HG03095 (cell line): ENCODE data around the gene HSF4.
A peak's percentile ranks its signal among the peaks of the same experiment; 100 is the strongest.

Source experiments
- ATAC-seq: cut with Tn5 transposase; IDR thresholded peaks from one replicate; pipeline ENCODE4 v1.9.1; 2021; ENCODE audit warnings: moderate library complexity; ENCODE audit not compliant: unreplicated experiment

The HSF4 gene

GRCh38 chr16:67149276-67150046 is 15.1 kb upstream of the HSF4 start:
- no peak for ATAC-seq

GRCh38 chr16:67150047-67150832 is 14.3 kb upstream of the HSF4 start:
- ATAC-seq = no peak

GRCh38 chr16:67150833-67151396 is 13.6 kb upstream of the HSF4 start, which contains the start of gene B3GNT9:
B3GNT9 (minus strand) TSS chr16:67150998; CDS start chr16:67150485, 513 bp downstream.
- ATAC-seq = no peak

GRCh38 chr16:67151431-67152097 is 13.0 kb upstream of the HSF4 start:
- no peak for ATAC-seq

- ATAC-seq = no peak
These were observed 9.8 kb upstream of the HSF4 start for GRCh38 chr16:67154578-67155294.

- no peak for ATAC-seq
These were observed 9.0 kb upstream of the HSF4 start for GRCh38 chr16:67155295-67156142.

GRCh38 chr16:67156143-67156844 is 8.3 kb upstream of the HSF4 start:
- ATAC-seq = no peak

DNA sequence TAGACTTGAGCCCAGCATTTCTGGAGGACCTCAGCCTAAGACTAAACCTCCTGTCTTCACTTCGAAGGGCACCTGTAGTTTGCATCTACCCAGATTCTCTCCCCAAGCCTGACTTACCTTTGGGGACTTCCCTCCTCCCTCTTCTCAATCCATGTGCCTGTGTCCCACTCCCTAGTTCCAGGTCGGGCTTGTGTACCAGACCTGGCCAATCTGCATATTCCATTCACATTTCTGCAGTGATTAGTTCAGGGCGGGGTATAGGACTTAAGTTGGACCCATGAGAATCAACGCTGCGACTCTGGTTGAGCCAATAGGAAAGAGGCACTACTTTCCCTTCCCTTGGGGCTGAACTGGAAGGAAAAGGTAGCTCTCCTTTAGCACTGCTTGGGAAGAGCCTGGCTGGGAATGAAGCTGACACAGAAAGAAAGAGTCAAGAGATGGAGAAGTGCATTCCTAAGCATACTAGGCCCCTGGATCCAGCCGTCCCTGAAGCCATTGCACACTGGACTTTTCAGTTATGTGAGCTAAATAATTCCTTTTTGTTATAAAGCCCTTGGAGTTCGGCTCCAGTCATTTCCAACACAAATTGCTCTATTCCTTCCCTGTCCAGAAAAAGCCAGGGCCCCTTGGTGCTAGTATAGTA is 7.3 kb upstream of the HSF4 start:
- no peak for ATAC-seq

- no peak for ATAC-seq
These were observed 6.5 kb upstream of the HSF4 start for GRCh38 chr16:67157892-67158635.

- peak; percentile 40 for ATAC-seq
These were observed 5.6 kb upstream of the HSF4 start for GRCh38 chr16:67158637-67159600.

DNA sequence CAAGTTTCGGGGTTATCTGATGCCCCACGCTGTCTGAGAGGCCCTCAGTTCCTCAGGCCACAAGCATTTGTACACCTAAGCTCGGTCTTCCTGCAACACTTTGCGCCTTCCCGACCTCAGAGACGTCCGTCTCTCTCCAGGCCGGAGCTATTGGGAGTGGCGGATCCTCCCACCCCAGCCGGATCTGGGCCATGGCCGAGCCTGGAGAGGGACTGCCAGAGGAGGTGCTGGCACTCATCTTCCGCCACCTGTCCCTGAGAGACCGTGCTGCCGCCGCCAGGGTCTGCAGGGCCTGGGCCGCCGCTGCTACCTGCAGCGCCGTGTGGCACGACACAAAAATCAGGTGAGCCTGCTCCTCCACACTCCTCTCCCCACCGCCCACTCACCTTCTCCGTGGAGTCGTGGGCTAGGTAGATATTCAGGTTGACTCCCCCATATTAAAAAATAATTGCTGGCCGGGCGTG is 2.9 kb upstream of the HSF4 start:
- ATAC-seq = no peak

DNA sequence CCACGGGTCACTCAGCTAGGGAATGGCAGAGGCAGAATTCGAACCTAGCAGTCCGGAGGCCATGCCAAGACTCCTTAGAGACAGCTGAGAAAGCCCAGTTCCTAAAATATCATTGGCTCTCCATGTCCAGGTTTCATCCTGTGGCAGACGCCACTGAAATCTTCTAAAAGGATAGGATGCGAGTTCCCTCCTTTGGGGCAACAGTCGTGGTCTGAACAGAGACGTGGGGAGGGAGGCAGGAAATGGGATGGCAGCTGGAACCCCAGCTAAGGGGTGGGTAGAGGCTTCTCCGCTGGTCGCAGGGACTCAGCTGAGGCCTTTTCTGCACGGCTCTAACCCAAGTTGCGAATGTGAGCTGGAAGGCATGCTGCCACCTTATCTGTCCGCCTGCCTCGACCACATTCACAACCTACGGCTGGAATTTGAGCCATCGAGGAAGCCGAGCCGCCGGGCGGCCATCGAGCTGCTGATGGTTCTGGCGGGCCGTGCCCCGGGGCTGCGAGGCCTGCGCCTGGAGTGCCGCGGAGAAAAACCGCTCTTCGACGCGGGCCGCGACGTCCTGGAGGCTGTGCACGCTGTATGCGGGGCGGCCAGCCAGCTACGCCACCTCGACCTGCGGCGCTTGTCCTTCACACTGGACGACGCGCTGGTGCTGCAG is 1.9 kb upstream of the HSF4 start:
- ATAC-seq = no peak

GRCh38 chr16:67163164-67163998 is 1.2 kb upstream of the HSF4 start:
- no peak for ATAC-seq

GRCh38 chr16:67163999-67164558 is 466 bp upstream of the HSF4 start:
- no peak for ATAC-seq
